SK-N-SH treated with all-trans-retinoic acid at 6 μM for 48 hours (cell line): ENCODE data around the gene MPI.

ENCODE experiments used
- ZNF8 ChIP-seq: fragments of 450-650 bp; formaldehyde crosslinking; IDR thresholded peaks from 2 replicates; pipeline ENCODE4 v1.5.0; 2020; ENCODE audit warnings: mild to moderate bottlenecking, moderate library complexity
- TF ChIP-seq, protein P1 (sequence below): fragments of 250-450 bp; sonication (Bioruptor Pico); IDR thresholded peaks from 2 replicates; pipeline ENCODE4 v1.8.0; 2020; ENCODE audit warnings: mild to moderate bottlenecking, moderate library complexity, borderline replicate concordance

DNA sequence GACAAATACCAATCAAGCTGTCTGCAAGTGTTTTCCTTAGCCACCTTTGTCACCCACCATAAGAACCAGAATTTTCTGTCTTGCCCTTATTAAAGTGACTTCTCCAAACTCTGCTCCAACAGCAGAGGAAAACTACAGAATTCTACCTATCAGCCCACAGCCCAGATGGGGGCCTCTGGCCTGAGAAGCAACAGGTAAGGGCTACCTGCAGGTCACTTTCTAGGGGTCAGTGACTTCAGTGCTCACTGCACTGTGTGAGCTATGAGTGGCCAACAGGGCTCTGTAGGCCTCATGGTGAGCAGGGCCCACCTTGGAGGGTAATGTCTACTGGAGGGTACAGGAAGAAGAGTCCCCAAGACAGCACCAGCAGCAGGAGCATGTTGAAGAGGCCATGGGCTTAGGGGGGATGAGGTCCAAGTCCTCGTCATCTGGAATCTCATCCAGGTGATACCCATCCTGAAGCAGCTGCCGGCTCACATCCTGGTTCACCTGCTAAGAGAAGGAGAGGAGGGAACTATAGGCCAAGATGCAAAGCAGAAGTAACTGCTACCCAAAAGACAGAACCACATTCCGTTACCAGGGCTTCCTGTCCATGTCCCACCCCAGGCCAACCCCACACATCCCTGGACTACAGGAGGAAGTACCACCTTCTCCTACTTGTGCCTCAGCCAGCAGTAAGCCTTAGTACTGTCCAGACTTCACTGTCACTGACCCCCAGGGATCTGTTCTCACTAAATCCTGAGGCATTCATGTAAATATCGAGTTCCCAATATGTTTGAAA lies 12.6 kb downstream of the MPI start:
- TF ChIP-seq, protein P1, sequence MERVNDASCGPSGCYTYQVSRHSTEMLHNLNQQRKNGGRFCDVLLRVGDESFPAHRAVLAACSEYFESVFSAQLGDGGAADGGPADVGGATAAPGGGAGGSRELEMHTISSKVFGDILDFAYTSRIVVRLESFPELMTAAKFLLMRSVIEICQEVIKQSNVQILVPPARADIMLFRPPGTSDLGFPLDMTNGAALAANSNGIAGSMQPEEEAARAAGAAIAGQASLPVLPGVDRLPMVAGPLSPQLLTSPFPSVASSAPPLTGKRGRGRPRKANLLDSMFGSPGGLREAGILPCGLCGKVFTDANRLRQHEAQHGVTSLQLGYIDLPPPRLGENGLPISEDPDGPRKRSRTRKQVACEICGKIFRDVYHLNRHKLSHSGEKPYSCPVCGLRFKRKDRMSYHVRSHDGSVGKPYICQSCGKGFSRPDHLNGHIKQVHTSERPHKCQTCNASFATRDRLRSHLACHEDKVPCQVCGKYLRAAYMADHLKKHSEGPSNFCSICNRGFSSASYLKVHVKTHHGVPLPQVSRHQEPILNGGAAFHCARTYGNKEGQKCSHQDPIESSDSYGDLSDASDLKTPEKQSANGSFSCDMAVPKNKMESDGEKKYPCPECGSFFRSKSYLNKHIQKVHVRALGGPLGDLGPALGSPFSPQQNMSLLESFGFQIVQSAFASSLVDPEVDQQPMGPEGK = no peak
- TF ChIP-seq ZNF8 (CRISPR knock-in tag) = no peak
